H1 (cell line): ENCODE data around the gene KLF4.

Source experiments
- EP300 ChIP-seq, 2 experiments: IDR thresholded peaks; 1 replicate in 1 of 2; 2 replicates in 1 of 2; pipeline ENCODE4 v1.6.1; 2011 to 2012; ENCODE audit warnings: low read depth in 2 of 2, low read length in 2 of 2, mild to moderate bottlenecking in 2 of 2, borderline replicate concordance in 1 of 2, inconsistent platforms in 1 of 2, moderate library complexity in 1 of 2
- EZH2 ChIP-seq: fragments of 200-600 bp; sonication (generic); IDR thresholded peaks from 2 replicates; pipeline ENCODE4 v1.7.1; 2012; ENCODE audit warnings: low read depth, mild to moderate bottlenecking, moderate library complexity, low read length, inconsistent platforms; ENCODE audit not compliant: severe bottlenecking
- GABPA ChIP-seq: IDR thresholded peaks from 2 replicates; pipeline ENCODE4 v1.6.1; 2011; ENCODE audit warnings: mild to moderate bottlenecking, low read length, moderate library complexity, borderline replicate concordance; ENCODE audit not compliant: insufficient read depth
- POLR2A ChIP-seq, 2 experiments: IDR thresholded peaks; 1 replicate in 1 of 2; 2 replicates in 1 of 2; pipeline ENCODE4 v1.6.1; 2011; ENCODE audit warnings: low read depth in 2 of 2, low read length in 2 of 2, mild to moderate bottlenecking in 2 of 2; ENCODE audit errors: control extremely low read depth in 1 of 2
- RAD21 ChIP-seq, 2 experiments: IDR thresholded peaks in 1 of 2; conservative IDR thresholded peaks in 1 of 2; 2 replicates each; pipeline ENCODE4 v1.6.1; 2011; ENCODE audit warnings: low read depth in 2 of 2, low read length in 2 of 2, improper control_type of control experiment in 1 of 2, inconsistent platforms in 1 of 2, mild to moderate bottlenecking in 1 of 2, moderate library complexity in 1 of 2
- RBBP5 ChIP-seq: IDR thresholded peaks from 2 replicates; pipeline ENCODE4 v1.7.1; 2012; ENCODE audit warnings: low read depth, mild to moderate bottlenecking, inconsistent platforms, low read length, moderate library complexity, borderline replicate concordance
- SIX5 ChIP-seq: IDR thresholded peaks from 2 replicates; pipeline ENCODE4 v1.6.1; 2011; ENCODE audit warnings: mild to moderate bottlenecking, low read depth, low read length
- SRF ChIP-seq: IDR thresholded peaks from 2 replicates; pipeline ENCODE4 v1.6.1; 2011; ENCODE audit warnings: mild to moderate bottlenecking, low read depth, low read length, moderate library complexity
- TAF1 ChIP-seq: IDR thresholded peaks from 2 replicates; pipeline ENCODE4 v1.6.1; 2011; ENCODE audit warnings: mild to moderate bottlenecking, low read depth, low read length
- ZNF274 ChIP-seq: IDR thresholded peaks from 2 replicates; pipeline ENCODE4 v1.7.0; 2012; ENCODE audit warnings: low read length, borderline replicate concordance; ENCODE audit errors: extremely low read depth
- TF ChIP-seq, protein P1 (sequence below), 3 experiments: IDR thresholded peaks; 1 replicate in 2 of 3; 2 replicates in 1 of 3; pipeline versions ENCODE4 v1.5.1 to v1.6.1; 2011; ENCODE audit warnings: low read length in 3 of 3, mild to moderate bottlenecking in 3 of 3, inconsistent platforms in 2 of 3, low read depth in 1 of 3, moderate library complexity in 1 of 3; ENCODE audit not compliant: insufficient read depth in 1 of 3; ENCODE audit errors: control extremely low read depth in 1 of 3
- TF ChIP-seq, protein P2 (sequence below): IDR thresholded peaks from 2 replicates; pipeline ENCODE4 v1.6.1; 2012; ENCODE audit warnings: low read length, inconsistent platforms

DNA sequence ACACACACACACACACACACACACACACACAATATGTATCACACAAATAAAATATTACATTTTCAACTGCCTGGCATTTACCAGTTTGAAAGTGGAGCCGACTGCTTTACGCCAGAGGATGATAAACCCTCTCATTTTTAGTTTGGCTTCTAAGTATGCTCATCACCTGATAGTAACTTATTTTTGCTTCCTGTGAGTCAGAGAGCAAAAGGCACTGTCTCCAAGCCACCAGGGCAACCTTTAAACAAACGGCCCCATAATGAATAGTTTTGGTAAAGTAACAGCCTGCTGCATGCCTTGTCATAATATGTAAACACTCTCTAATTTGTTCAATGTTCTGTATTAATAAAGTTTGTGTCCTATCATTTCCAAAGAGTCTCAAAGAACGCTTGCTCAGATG is 26.9 kb downstream of the KLF4 start:
- TF ChIP-seq ZNF274 (no peak), GABPA (no peak), EP300 (IDR thresholded peaks at IDR 0.05; ENCODE audit: borderline replicate concordance in 1 of 2, low read depth in 2 of 2, low read length in 2 of 2) (no peak), RBBP5 (no peak), RAD21 (IDR thresholded peaks at IDR 0.05 in 1 of 2, conservative IDR thresholded peaks at IDR 0.05 in 1 of 2; ENCODE audit: low read depth in 2 of 2, low read length in 2 of 2) (no peak), SIX5 (no peak), SRF (no peak), EZH2 (no peak), TAF1 (no peak), POLR2A (IDR thresholded peaks at IDR 0.05; ENCODE audit: control extremely low read depth in 1 of 2, low read depth in 2 of 2, low read length in 2 of 2) (no peak)
- TF ChIP-seq, protein P1, sequence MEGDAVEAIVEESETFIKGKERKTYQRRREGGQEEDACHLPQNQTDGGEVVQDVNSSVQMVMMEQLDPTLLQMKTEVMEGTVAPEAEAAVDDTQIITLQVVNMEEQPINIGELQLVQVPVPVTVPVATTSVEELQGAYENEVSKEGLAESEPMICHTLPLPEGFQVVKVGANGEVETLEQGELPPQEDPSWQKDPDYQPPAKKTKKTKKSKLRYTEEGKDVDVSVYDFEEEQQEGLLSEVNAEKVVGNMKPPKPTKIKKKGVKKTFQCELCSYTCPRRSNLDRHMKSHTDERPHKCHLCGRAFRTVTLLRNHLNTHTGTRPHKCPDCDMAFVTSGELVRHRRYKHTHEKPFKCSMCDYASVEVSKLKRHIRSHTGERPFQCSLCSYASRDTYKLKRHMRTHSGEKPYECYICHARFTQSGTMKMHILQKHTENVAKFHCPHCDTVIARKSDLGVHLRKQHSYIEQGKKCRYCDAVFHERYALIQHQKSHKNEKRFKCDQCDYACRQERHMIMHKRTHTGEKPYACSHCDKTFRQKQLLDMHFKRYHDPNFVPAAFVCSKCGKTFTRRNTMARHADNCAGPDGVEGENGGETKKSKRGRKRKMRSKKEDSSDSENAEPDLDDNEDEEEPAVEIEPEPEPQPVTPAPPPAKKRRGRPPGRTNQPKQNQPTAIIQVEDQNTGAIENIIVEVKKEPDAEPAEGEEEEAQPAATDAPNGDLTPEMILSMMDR (IDR thresholded peaks at IDR 0.05; ENCODE audit: control extremely low read depth in 1 of 3, insufficient read depth in 1 of 3, low read depth in 1 of 3, low read length in 3 of 3) = no peak
- TF ChIP-seq, protein P2, sequence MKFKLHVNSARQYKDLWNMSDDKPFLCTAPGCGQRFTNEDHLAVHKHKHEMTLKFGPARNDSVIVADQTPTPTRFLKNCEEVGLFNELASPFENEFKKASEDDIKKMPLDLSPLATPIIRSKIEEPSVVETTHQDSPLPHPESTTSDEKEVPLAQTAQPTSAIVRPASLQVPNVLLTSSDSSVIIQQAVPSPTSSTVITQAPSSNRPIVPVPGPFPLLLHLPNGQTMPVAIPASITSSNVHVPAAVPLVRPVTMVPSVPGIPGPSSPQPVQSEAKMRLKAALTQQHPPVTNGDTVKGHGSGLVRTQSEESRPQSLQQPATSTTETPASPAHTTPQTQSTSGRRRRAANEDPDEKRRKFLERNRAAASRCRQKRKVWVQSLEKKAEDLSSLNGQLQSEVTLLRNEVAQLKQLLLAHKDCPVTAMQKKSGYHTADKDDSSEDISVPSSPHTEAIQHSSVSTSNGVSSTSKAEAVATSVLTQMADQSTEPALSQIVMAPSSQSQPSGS = no peak
